ENCODE results near the gene TMEM37.

TMEM37 gene

GRCh38 chr2:119484834-119485233 is 53.2 kb downstream of the TMEM37 start:
- ATAC-seq (no peak), DNase-seq (ENCODE audit: low spot score in 2 of 2) (peak in 1 of 2 donors; percentile 23)
- Mint-ChIP-seq H3K4me1 (no peaks in the 10 kb centered on the region), H3K9me3 (no peaks in the 10 kb centered on the region), H3K27ac (no peak overlapping the region), H3K36me3 (no peaks in the 10 kb centered on the region), H3K4me3 (no peak overlapping the region)

- Mint-ChIP-seq H3K27ac (no peak overlapping the region), H3K4me1 (no peaks in the 10 kb centered on the region), H3K4me3 (no peak overlapping the region), H3K36me3 (no peaks in the 10 kb centered on the region), H3K9me3 (no peaks in the 10 kb centered on the region)
- DNase-seq (ENCODE audit: low spot score in 2 of 2) (peak in 1 of 2 donors; percentile 38), ATAC-seq (no peak)
These were observed 53.9 kb downstream of the TMEM37 start for GRCh38 chr2:119485336-119486110.

GRCh38 chr2:119486196-119486827 is 54.7 kb downstream of the TMEM37 start:
- Mint-ChIP-seq H3K9me3 (no peaks in the 10 kb centered on the region), H3K36me3 (no peaks in the 10 kb centered on the region), H3K27ac (no peak overlapping the region), H3K4me1 (no peaks in the 10 kb centered on the region), H3K4me3 (no peak overlapping the region)
- DNase-seq (ENCODE audit: low spot score in 2 of 2) (no peak), ATAC-seq (no peak)

GRCh38 chr2:119486886-119487285 is 55.2 kb downstream of the TMEM37 start:
- no peak for ATAC-seq
- peak in 1 of 2 donors; percentile 0 for DNase-seq (ENCODE audit: low spot score in 2 of 2)
- Mint-ChIP-seq H3K4me3 (no peak overlapping the region), H3K27ac (no peak overlapping the region), H3K9me3 (no peaks in the 10 kb centered on the region), H3K36me3 (no peaks in the 10 kb centered on the region), H3K4me1 (no peaks in the 10 kb centered on the region)

- ATAC-seq: no peak
- Mint-ChIP-seq H3K36me3 (no peaks in the 10 kb centered on the region), H3K27ac (no peak overlapping the region), H3K9me3 (no peaks in the 10 kb centered on the region), H3K4me3 (no peak overlapping the region), H3K4me1 (no peaks in the 10 kb centered on the region)
- DNase-seq (ENCODE audit: low spot score in 2 of 2): peak; percentile 0 to 38
These were observed 56.0 kb downstream of the TMEM37 start for GRCh38 chr2:119487434-119488244.
